Measurements from ENCODE around the gene CYB561D2.

Gene CYB561D2

GRCh38 chr3:50370594-50370993, 19.9 kb downstream of the CYB561D2 start:
- Histone ChIP-seq H3K27me3 (ENCODE audit: insufficient read depth, low read length) (peaks cover 15% of the 10 kb centered on the region), H3K9me3 (ENCODE audit: low read length) (no peaks in the 10 kb centered on the region), H2AFZ (ENCODE audit: low read depth, low read length) (no peak overlapping the region), H3K36me3 (ENCODE audit: insufficient read depth, low read length) (no peaks in the 10 kb centered on the region), H3K4me3 (ENCODE audit: low read length) (no peak overlapping the region), H3K4me1 (ENCODE audit: insufficient read depth, low read length) (peaks cover 25% of the 10 kb centered on the region)

- Histone ChIP-seq H3K36me3 (ENCODE audit: insufficient read depth, low read length) (no peaks in the 10 kb centered on the region), H3K4me3 (ENCODE audit: low read length) (no peak overlapping the region), H2AFZ (ENCODE audit: low read depth, low read length) (no peak overlapping the region), H3K4me1 (ENCODE audit: insufficient read depth, low read length) (peaks cover 25% of the 10 kb centered on the region), H3K27me3 (ENCODE audit: insufficient read depth, low read length) (peaks cover 12% of the 10 kb centered on the region), H3K9me3 (ENCODE audit: low read length) (no peaks in the 10 kb centered on the region)
These were observed 20.5 kb downstream of the CYB561D2 start for GRCh38 chr3:50371133-50371685.

GRCh38 chr3:50372349-50372748, 21.7 kb downstream of the CYB561D2 start:
- Histone ChIP-seq H3K9me3 (ENCODE audit: low read length) (no peaks in the 10 kb centered on the region), H3K4me3 (ENCODE audit: low read length) (no peak overlapping the region), H3K36me3 (ENCODE audit: insufficient read depth, low read length) (no peaks in the 10 kb centered on the region)

DNA sequence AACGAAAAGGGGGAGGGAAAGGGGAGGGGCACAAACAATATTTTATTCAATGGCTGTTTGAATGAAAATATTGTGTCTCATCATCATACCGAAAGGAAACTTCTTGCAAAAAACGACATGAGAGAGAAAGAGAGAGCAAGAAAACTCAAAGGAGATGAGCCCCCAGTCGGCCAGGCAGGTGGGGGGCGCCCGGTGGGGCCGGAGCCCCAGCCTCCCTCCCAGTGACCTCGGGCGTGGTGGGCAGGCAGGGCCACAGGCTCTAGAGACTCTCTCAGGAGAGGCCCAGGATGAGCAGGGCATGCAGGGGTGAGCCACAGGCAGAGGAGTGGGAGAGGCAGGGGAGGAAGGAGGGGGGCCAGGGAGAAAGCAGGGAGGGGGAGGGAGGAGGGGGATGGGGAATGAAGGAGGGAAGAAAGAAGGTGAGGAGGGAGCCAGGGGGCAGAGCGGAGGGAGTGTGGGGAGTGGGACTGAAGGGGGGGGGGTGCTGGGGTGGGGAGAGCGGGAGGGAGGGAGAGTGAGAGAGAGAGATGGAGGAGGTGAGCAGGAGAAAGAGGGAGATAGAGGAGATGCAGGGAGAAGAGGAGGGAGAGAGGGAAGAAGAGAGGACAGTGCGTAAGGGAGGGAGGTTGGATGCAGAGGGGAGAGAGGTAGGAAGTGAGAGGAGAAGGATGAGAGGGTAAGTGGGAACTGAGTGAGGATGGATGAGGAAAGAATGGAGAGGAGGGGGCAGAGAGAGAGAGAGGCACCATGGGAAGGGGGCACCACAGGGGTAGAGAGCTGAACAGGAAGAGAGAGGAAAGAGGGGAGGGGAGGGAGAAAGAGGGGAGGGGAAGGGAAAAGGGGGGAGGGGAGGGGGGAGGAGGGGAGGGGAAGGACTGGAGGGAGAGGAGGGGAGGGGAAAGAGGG, 22.7 kb downstream of the CYB561D2 start:
- Histone ChIP-seq H3K9me3 (ENCODE audit: low read length) (no peaks in the 10 kb centered on the region), H3K27me3 (ENCODE audit: insufficient read depth, low read length) (peaks cover 9% of the 10 kb centered on the region), H3K36me3 (ENCODE audit: insufficient read depth, low read length) (no peaks in the 10 kb centered on the region), H3K4me3 (ENCODE audit: low read length) (no peak overlapping the region), H3K4me1 (ENCODE audit: insufficient read depth, low read length) (peaks cover 25% of the 10 kb centered on the region), H2AFZ (ENCODE audit: low read depth, low read length) (no peak overlapping the region)

More at GRCh38 chr3:50372349-50372748, 21.7 kb downstream of the CYB561D2 start:
- H3K4me1 ChIP-seq (ENCODE audit: insufficient read depth, low read length): peaks cover 25% of the 10 kb centered on the region
- H3K27me3 ChIP-seq (ENCODE audit: insufficient read depth, low read length): peaks cover 9% of the 10 kb centered on the region
- no peak overlapping the region for H2AFZ ChIP-seq (ENCODE audit: low read depth, low read length)

DNA sequence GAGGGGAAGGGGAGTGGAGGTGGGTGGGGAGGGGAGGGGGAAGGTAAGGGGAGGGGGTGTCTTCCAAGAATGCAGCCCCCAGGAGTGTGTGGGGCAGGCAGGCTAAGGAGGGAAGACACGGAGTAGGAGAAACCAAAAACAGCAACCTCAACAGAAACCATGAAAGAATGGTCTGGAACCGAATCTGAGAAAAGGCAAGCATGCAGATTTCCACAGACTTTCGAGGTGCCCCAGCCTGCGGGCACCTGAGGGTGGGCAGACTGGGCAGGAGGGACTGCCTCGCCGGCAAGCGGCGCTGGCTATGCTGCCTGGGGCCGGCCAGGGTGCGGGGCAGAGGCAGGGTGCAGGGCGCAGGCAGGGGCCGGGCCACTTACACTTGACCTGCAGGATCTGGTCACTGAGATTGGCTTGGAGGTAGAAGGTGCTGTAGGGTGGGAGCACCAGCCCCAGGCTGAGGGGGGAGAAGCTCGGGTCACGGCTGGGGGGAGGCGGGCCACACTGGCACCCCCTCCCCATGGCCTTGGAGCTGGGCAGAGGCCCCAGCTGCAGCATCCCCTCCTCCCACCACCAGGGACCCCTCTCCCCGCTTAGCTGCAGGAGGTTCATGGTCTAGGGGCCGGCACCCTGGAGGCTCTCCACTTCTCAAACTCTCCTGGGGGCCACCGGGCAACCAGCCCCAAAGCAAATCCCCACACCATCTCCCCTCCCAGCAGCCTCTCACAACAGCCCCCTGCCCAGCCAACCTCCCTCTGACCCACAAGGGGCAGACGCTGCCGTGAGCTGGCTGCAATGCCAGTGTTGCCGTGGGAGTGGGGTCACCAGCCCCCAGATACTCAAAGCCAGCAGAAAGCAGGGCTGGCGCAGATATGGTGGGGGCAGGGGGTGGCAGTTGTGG, 23.9 kb downstream of the CYB561D2 start:
- H3K4me1 ChIP-seq (ENCODE audit: insufficient read depth, low read length): peaks cover 25% of the 10 kb centered on the region

GRCh38 chr3:50375258-50375931, 24.7 kb downstream of the CYB561D2 start:
- H3K4me3 ChIP-seq (ENCODE audit: low read length): no peak overlapping the region
- H3K9me3 ChIP-seq (ENCODE audit: low read length): no peaks in the 10 kb centered on the region
- peaks cover 5% of the 10 kb centered on the region for H3K27me3 ChIP-seq (ENCODE audit: insufficient read depth, low read length)
- no peak overlapping the region for H2AFZ ChIP-seq (ENCODE audit: low read depth, low read length)
- H3K4me1 ChIP-seq (ENCODE audit: insufficient read depth, low read length): peaks cover 25% of the 10 kb centered on the region
- no peaks in the 10 kb centered on the region for H3K36me3 ChIP-seq (ENCODE audit: insufficient read depth, low read length)

More for the DNA sequence above, 23.9 kb downstream of the CYB561D2 start:
- H3K4me3 ChIP-seq (ENCODE audit: low read length): no peak overlapping the region
- no peak overlapping the region for H2AFZ ChIP-seq (ENCODE audit: low read depth, low read length)
- no peaks in the 10 kb centered on the region for H3K9me3 ChIP-seq (ENCODE audit: low read length)
- no peaks in the 10 kb centered on the region for H3K36me3 ChIP-seq (ENCODE audit: insufficient read depth, low read length)
- H3K27me3 ChIP-seq (ENCODE audit: insufficient read depth, low read length): peaks cover 11% of the 10 kb centered on the region

- H3K36me3 ChIP-seq (ENCODE audit: insufficient read depth, low read length): no peaks in the 10 kb centered on the region
- no peak overlapping the region for H2AFZ ChIP-seq (ENCODE audit: low read depth, low read length)
- peaks cover 9% of the 10 kb centered on the region for H3K27me3 ChIP-seq (ENCODE audit: insufficient read depth, low read length)
- H3K9me3 ChIP-seq (ENCODE audit: low read length): no peaks in the 10 kb centered on the region
- H3K4me1 ChIP-seq (ENCODE audit: insufficient read depth, low read length): peaks cover 20% of the 10 kb centered on the region
- no peak overlapping the region for H3K4me3 ChIP-seq (ENCODE audit: low read length)
These were observed 27.4 kb downstream of the CYB561D2 start for GRCh38 chr3:50378024-50378423.

- no peak overlapping the region for H2AFZ ChIP-seq (ENCODE audit: low read depth, low read length)
- peaks cover 19% of the 10 kb centered on the region for H3K4me1 ChIP-seq (ENCODE audit: insufficient read depth, low read length)
These were observed 28.1 kb downstream of the CYB561D2 start for GRCh38 chr3:50378757-50379156.

DNA sequence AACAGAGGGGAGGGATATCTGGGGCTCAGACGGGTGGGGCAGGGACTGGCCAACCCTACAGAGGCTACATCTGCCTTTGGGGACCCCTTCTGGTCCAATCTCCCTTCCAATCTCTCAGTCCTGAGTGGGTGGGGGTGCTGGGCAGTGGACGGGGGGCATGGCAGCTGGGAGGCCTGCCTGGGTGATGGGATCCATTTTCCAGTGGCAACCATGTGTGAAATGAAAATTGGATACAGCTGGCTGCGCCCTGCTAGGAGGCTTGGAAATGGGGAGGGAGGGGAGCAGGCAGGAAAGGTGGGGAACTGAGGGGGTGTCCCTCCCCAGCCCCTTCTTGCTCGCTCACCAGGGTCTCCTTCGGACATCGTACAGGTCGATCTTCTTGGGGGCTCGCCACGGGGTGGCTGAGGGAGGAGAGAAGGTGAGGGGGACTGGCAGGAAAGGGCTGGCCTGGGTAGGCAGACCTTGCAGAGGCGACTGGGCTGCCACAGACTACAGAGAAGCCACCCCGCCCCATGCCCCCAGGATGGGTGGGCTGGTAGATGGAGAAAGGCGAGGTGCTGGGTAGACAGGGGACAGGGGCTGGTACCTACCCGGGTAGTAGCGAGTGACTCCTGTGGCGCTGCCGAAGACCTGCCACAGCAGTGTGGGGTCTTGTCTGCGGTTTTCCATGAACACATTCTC, 29.9 kb downstream of the CYB561D2 start:
- no peaks in the 10 kb centered on the region for H3K36me3 ChIP-seq (ENCODE audit: insufficient read depth, low read length)

More at GRCh38 chr3:50378757-50379156, 28.1 kb downstream of the CYB561D2 start:
- H3K4me3 ChIP-seq (ENCODE audit: low read length): no peak overlapping the region
- H3K36me3 ChIP-seq (ENCODE audit: insufficient read depth, low read length): no peaks in the 10 kb centered on the region
- H3K27me3 ChIP-seq (ENCODE audit: insufficient read depth, low read length): peaks cover 13% of the 10 kb centered on the region
- no peaks in the 10 kb centered on the region for H3K9me3 ChIP-seq (ENCODE audit: low read length)

DNA sequence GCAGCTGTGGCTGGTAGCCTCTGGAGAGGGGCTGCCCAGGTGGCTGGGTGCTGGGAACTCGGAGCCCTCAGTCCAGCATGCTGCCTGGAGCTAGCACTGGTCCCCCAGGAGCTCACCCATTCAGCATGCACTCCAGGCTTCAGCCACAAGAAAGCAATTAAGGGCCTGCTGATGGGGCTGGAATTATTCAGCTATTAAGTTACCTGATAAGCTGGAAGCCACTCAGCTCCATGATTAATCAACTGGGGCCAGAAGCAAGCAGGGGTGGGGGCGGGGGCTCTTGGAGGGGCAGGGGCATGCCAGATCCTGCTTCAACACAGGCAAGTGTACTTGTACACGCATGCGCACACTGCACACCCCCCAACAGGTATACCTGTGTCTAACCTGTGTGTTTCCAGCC, 30.7 kb downstream of the CYB561D2 start:
- Histone ChIP-seq H3K27me3 (ENCODE audit: insufficient read depth, low read length) (peaks cover 25% of the 10 kb centered on the region), H3K4me3 (ENCODE audit: low read length) (no peak overlapping the region), H2AFZ (ENCODE audit: low read depth, low read length) (no peak overlapping the region), H3K9me3 (ENCODE audit: low read length) (no peaks in the 10 kb centered on the region), H3K4me1 (ENCODE audit: insufficient read depth, low read length) (peaks cover 14% of the 10 kb centered on the region), H3K36me3 (ENCODE audit: insufficient read depth, low read length) (no peaks in the 10 kb centered on the region)

More for the DNA sequence above, 29.9 kb downstream of the CYB561D2 start:
- H3K4me3 ChIP-seq (ENCODE audit: low read length): no peak overlapping the region
- peaks cover 14% of the 10 kb centered on the region for H3K4me1 ChIP-seq (ENCODE audit: insufficient read depth, low read length)
- H3K27me3 ChIP-seq (ENCODE audit: insufficient read depth, low read length): peaks cover 18% of the 10 kb centered on the region
- H2AFZ ChIP-seq (ENCODE audit: low read depth, low read length): no peak overlapping the region
- H3K9me3 ChIP-seq (ENCODE audit: low read length): no peaks in the 10 kb centered on the region

GRCh38 chr3:50382722-50383121, 32.1 kb downstream of the CYB561D2 start:
- H3K9me3 ChIP-seq (ENCODE audit: low read length): no peaks in the 10 kb centered on the region
- H2AFZ ChIP-seq (ENCODE audit: low read depth, low read length): no peak overlapping the region
- no peaks in the 10 kb centered on the region for H3K36me3 ChIP-seq (ENCODE audit: insufficient read depth, low read length)
- H3K4me1 ChIP-seq (ENCODE audit: insufficient read depth, low read length): peaks cover 14% of the 10 kb centered on the region
- no peak overlapping the region for H3K4me3 ChIP-seq (ENCODE audit: low read length)
- peaks cover 37% of the 10 kb centered on the region for H3K27me3 ChIP-seq (ENCODE audit: insufficient read depth, low read length)

DNA sequence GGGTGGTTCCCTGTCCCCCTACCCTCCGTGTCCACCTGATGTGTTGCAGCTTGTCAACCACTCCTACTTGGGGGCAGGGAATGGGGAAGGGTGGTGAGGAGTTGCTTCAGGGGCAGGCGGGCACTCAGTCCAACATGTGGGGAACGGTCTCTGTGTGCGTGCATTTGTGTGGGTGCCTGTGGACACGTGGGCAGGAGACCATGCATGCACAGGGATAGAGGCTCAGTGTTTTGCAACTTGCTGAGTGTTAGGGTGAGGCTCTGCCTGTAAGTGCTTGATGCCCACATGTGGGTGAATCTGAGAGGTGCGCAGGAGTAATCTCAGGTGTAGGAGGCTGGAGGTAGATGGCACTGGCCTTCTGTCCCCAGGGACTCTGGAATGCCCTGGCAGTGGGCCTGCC, 33.1 kb downstream of the CYB561D2 start:
- peaks cover 35% of the 10 kb centered on the region for H3K27me3 ChIP-seq (ENCODE audit: insufficient read depth, low read length)
- no peak overlapping the region for H3K4me3 ChIP-seq (ENCODE audit: low read length)
- no peak overlapping the region for H2AFZ ChIP-seq (ENCODE audit: low read depth, low read length)
- H3K4me1 ChIP-seq (ENCODE audit: insufficient read depth, low read length): peaks cover 22% of the 10 kb centered on the region
- H3K9me3 ChIP-seq (ENCODE audit: low read length): no peaks in the 10 kb centered on the region
- H3K36me3 ChIP-seq (ENCODE audit: insufficient read depth, low read length): no peaks in the 10 kb centered on the region
